ENCODE results near the gene SLC4A8.

The SLC4A8 gene

DNA sequence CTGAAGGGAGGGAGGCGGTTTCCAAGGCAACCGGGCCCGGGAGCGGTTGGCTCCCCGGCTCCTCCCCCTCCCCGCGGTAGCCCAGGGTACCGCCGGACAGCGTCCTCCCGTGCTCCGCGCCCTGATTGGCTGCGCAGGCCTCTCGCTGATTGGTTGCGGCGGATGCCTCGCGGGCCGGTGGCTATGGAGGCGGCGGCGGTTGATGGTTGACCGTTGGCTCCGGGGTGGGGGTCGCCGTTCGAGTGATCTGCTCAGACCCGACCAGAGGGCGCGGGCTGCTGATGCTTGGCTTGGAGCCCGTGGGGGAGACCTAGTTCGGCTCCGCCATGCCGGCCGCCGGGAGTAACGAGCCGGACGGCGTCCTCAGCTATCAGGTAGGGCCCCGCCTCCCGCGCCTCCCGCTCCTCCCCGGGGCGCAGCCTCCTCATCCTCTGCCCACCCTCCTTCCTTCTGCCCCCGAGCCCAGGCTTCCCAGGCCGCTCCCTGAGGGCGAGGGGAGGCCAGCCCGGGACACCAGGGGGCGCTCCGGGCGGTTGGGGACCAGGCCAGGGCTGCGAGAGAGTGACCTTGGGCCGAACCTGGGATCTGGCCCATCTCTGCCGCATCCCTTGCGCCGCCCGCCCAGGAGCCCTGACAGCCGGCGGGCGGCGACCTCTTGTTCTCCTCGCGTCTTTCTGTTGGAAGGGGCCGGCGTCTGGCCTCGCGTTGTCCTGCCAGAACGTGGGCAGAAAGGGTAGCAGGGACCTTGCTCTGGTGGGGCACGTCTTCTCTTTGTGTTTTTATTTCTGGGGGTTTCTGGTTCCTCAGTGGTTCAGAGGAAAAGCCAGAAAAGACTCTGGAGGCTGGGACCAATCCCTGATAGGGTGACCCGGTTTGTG lies at the start of gene SLC4A8:
Gene SLC4A8, plus strand, starts transcription at position 170 of the 878 bp plus-strand sequence. Its CDS starts 157 bp downstream, at position 327.
- no peak for DNase-seq (ENCODE audit: low read depth, low spot score)
- H3K27ac ChIP-seq: no peak within 1 kb of the TSS

DNA sequence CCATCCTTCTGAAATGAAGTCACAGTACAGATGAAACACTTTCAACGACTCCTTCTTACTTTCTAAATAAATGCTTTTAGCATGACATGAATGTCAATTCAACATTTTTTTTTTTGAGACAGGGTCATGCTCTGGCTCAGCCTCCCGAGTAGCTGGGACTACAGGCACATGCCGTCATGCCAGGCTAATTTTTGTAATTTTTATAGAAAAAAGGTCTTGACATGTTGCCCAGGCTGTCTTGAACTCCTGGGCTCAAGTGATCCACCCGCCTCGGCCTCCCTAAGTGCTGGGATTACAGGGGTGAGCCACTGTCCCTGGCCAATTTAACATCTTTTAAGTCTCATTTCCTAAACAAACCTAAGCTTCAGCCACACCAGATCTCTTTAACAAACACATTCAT lies 49.8 kb upstream of the SLC4A8 start:
- no peak overlapping the region for H3K27ac ChIP-seq
- no peak for DNase-seq (ENCODE audit: low read depth, low spot score)

DNA sequence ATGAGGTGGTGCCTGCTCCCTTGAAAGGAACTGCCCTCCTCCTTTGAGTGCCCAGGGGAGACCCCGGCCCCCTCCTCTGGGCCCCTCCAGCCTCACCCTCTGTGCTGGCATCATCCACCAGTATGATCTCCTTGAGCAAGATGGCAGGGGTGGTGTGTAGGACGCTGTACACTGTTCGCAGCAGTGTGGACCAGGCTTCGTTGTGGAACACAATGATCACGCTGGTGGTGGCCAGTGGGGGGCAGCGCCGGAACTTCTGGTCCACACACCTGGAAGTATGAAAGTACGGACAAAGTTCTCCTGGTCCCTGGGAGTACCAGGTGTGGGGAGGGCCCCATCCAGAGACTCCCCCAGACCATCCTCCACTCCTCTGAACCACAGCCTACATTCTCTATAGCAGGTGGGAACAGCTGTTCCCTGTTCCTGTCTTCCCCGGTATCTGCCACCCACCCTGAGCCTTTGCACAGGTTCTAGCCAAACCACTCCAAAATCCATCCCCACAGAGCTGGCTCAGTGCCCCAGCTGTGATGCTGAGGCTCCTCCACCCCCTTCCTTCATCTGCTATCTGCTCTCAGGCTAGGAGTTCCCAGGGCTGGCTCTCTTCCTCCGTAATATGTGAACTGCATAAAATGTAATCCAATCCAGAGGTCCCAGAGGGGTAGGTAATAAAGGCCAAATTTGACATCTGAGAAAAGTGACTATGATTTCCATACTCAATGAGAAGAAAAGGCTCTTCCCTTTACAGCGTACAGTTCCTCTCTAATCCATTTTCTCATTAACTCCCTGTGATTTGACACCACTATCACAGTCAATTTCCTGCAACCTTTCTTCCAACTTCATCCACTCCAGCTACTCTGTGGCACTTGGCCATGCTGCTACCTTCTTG lies 47.3 kb upstream of the SLC4A8 start:
- no peak overlapping the region for H3K27ac ChIP-seq
- no peak for DNase-seq (ENCODE audit: low read depth, low spot score)

DNA sequence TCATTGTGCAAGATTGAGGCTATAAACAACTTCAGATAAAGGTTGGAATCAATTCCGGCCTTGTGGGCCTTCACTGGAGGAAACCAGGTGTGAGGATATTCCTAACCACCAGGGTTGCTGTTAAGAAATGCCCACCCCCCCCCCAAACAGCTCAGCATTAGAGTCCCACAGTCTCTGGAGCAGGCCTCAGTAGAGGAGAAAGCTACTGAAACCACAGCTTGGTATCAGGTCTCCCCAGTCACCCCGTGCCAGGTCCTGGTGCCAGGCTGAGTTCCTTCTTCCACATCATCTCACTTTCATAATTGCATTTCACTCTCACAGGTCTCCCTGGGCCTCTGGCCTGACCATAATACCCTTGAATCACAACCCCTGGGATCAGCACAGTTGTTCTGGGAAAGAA lies 45.9 kb upstream of the SLC4A8 start:
- no peak overlapping the region for H3K27ac ChIP-seq
- DNase-seq (ENCODE audit: low read depth, low spot score): no peak

DNA sequence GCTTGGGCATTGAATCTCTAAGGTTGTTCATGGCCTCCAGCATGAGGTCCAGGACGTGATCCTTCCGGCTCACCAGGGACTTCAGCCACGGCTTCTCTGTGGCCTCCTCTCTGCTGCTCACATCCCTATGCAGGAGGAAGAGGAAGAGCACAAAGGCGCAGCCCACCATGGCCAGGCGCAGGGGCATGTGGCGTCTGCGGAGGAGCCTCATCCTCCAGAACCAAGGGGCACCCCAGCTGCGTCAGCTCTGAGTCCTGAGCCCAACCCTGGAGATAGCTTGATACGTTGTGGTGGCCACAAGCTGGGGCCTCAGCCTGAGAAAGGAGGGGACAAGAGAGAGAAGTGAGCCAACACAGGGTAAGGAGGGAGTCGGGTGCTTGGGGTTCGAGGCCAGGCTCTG lies 45.1 kb upstream of the SLC4A8 start:
- H3K27ac ChIP-seq: no peak overlapping the region
- DNase-seq (ENCODE audit: low read depth, low spot score): no peak

DNA sequence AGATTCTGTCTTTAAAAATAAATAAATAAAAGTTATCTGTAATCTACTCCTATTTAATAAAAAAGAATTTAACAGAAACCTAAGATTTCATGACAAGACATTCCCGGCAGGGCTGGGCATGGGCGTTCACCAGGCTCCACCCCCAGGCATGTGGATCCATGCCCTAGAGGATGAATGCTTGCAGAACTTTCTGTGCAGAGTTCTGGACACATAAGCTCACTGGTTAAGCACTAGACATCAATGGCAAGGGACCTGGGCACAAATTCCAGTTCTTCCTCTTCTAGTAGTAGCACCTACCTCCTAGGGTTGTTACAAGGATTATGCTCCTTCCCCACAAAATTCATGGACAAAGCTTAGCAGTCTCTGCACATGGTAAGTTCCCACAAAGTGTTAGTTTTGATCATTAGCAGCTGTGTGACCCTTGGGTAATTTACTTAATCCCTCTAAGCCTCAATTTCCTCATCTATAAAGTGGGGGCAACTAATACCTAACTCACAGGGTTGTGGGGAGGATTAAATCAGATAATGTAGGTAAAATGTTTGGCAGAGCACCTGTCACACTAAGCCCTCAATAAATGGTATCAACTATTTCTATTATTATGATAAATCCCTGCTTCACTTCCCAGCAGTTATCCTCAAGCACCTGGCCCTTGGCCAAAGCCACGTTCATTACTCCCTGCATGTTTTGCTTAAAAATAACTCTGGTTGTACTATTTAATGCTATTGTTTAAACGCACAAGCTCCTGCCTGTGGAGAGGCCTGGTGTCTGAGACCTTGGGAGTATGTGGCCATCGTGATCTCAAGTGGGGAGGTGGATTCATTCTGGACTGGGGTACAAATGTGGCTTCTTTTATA lies 43.2 kb upstream of the SLC4A8 start:
- no peak for DNase-seq (ENCODE audit: low read depth, low spot score)
- no peak overlapping the region for H3K27ac ChIP-seq

DNA sequence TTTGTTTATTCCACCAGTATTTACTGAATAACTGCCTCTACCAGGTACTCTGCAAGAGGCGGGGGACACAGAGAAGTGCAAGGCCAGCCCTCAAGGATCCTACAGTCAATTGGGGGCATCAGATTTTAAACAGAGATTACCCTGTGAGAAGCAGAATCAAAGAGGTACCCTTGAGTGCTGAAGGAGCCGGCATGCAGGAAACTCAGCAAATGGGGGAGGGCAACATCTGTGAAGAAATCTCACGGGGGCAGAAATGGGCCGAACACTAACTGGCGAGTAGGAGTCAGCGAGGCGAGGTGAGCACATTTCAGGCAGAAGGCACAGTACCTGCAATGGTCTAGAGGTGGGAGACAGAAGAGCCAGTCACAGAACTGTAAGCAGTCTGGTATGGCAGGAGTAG lies 42.5 kb upstream of the SLC4A8 start:
- no peak overlapping the region for H3K27ac ChIP-seq
- DNase-seq (ENCODE audit: low read depth, low spot score): no peak

DNA sequence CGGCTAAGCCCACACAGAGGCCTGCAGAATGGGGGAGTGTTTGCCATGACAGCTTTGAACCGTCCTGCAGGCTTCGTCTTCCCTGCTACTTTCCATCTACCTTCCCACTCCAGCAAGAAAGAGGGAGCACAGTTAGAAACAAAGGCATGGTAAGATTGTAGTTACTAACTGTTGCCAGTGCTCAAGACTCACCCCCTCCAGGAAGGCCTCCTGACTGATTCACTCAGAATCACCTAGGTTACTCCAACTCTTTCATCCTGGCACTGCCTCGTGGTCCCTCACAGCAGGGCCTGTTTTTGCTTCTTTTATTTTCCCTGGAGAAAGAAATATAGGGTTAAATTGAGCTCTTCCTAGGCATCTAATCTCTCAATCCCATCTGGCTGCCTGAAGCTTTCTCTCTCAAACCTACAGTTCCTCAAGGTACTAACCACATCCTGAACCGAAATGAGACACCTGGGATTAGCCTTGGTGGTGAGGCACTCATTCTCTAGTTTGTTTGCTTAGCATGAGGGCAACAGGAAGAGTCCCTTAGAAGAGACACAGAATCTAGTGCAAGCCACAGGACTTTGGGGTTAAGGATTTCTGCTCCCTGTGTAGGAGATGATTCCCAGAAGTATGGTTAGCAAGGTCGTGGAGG lies 41.2 kb upstream of the SLC4A8 start:
- peak overlapping the region; percentile 8 for H3K27ac ChIP-seq
- peak; percentile 40 for DNase-seq (ENCODE audit: low read depth, low spot score)

DNA sequence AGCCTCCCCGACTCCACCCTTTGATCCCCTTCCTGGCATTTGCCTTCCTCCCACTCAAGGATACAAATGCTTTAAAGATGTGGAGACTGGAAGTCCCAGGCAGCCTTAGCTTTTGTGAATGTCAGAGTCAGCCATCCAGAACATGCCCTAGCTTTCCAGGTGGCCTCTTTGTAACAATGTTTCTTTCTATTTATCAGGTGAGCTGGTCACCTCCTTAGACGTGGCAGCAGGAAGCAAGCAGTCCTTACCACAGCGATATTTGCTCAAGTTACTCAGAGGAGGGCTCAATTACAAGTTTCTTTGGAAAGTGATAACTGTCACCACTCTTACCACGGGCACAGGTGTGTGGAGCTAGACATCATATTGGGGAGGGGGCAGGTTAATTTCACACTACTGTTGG lies 38.3 kb upstream of the SLC4A8 start:
- no peak for DNase-seq (ENCODE audit: low read depth, low spot score)
- no peak overlapping the region for H3K27ac ChIP-seq

DNA sequence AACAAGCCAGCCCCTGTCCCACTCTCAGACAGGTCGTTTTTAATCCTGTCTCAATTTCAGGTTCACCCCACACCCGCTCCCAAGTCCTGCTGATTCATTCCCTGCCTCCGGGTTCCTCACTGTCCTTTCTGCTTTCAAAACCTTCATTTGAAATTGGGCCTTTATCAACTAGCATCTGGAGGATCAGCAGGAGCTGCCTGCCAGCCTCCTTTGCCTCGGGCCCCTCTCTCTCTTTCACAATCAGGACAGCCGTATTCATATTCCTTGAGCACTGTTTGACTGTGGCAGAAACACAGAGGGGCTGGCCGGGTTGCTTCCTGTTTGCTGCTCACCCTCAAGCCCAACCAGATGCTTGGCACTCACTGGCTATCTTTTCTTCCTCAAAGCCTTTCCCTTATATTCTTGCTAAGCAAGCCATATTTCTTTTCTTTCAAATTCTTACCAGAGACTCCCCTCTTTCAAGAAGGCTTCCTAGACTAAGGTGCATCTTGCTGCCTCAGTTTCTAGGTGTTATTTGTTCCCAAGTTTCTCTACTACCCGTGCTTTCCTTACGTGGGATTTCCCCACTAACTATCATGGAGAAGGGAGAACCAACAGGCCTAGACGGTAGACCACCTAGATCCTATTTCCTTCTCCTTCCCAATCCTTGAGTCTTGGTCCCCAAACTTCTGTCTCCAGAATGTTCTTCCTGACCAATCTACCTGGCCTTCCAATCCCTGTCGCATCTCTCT lies 36.4 kb upstream of the SLC4A8 start:
- no peak for DNase-seq (ENCODE audit: low read depth, low spot score)
- peak overlapping the region; percentile 85 for H3K27ac ChIP-seq

DNA sequence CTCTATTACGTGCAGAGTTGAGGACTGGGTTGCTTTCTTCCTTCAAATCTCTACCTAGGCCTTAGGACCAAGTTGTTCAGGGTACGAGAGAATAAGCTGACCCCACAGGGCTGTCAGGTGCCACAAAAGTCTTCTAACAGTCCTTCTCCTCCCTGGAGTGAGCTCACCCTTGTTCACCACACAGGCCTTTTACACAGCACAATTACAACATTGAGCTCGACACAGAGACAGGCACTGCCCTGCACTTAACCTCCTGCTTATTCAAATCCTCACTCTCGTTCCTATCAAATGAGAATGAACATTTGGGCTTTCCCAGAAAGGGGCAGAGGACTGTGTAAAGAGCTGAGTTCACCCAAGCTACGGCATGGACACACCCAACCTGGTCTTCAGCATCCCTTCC lies 35.8 kb upstream of the SLC4A8 start:
- DNase-seq (ENCODE audit: low read depth, low spot score): no peak
- peak overlapping the region; percentile 85 for H3K27ac ChIP-seq

DNA sequence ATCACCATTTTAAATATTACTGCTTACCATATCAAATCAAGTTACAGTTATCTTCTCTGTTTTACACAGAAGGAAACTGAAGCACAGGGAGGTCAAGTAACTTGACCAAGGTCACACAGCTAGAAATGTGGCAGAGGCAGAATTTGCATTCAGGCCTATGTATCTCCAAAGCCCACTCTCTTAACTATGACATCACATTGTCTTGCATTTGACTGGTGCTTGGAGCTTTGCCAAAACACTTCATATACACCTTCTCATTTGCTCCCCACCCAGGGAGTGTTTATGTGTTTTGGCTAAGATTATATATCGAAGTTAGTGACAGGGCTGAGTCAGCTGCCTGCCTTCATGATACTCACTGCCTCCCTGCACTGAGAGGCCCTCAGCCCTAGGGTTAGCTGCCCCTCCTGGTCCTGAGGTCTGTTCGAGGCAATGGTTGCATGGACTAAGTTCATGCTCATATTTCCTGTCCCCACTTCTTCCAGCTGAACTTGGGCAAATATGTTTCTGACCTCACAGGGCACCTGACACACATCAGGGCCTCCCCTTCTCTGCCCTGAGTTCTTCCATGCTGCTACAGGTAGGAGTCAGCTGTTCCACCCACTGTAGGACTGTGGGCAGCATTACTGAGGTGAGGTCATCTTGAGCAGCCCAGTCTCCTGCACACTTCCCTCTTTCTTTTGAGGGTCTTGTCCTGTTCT lies 35.2 kb upstream of the SLC4A8 start:
- peak overlapping the region; percentile 85 for H3K27ac ChIP-seq
- no peak for DNase-seq (ENCODE audit: low read depth, low spot score)

DNA sequence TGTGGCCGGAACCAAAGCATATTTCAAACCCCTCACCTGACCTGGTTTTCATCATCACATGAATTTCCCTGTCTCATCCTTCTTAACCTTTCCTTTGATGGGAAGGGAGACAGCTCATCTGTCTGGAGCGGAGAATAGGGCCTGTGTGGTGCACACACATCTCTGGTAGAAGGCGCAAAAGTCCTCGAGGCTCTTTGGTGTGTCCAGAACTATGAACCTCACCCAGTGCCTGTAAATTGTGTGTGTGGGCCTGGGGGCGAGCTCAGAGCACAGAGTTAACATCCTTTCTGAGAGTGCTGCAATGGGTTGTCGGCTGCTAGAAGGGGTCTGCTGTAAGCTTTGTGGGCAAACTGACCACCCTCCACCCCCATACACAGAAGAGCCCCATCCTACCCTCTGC lies 34.2 kb upstream of the SLC4A8 start:
- H3K27ac ChIP-seq: peak overlapping the region; percentile 85
- DNase-seq (ENCODE audit: low read depth, low spot score): no peak

DNA sequence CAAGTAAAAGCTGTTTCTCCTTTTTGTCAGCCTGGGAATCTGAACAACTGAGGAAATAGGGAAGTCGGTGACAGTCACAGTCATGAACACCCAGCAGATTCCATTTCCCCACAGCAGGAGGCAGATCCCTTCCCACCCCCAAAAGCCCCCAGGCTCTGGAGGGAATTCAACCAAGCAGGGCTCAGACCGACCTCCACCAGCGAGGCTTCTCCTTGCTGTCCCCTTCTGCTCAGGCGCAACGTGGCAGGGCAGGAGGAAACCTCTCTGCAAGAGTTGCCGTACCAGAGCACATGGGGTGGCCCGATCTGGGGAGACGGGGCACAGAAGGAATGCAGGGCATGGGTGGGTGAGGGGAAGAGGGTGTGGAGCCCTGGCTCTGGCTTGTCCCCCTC lies 33.7 kb upstream of the SLC4A8 start:
- peak overlapping the region; percentile 85 for H3K27ac ChIP-seq
- DNase-seq (ENCODE audit: low read depth, low spot score): no peak

DNA sequence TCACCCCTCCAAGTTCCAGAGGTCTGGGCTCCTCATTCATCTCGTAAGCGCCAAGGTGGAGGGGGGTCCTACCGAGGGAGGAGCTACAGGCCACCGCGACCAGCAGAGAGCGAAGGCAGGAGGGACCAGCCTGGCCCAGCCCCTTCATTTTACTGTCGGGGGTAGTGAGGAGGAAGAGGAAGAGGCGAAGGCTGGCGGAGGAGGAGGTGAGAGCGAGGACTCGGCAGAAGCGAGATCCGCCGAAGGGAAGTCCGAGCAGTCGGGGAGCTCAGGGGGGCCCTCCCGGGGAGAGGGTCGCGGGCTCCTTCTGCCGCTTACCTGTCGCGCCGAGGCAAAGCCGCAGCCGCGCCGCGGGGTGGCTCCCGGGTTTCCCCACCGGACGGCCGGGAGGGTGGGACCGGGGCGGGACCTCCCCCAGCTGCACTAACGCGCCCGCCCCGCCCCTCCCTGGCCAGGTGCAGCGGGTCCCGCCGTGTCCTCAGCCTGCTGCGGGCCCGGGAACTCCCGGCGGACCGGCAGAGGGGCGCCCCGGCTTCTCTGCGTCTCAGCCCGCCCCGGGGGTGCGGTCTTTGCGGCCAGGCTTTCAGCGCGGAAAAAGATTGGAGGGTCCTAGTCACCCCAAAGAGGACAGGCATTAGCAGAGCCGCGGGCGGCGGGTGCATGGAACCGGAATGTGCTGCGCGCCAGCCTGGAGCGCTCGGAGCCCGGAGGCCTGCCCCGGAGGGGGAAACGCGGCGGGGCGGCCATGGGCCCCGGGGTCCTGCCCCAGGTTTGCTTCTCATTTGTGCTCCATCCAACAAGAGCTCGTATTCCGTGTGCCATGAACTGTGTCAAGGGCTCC lies 33.1 kb upstream of the SLC4A8 start, which contains the start of gene GALNT6:
Gene GALNT6, minus strand, starts transcription at position 124 of the 841 bp plus-strand sequence. CDS start 11,625 bp downstream, outside the sequence.
- no peak for DNase-seq (ENCODE audit: low read depth, low spot score)

DNA sequence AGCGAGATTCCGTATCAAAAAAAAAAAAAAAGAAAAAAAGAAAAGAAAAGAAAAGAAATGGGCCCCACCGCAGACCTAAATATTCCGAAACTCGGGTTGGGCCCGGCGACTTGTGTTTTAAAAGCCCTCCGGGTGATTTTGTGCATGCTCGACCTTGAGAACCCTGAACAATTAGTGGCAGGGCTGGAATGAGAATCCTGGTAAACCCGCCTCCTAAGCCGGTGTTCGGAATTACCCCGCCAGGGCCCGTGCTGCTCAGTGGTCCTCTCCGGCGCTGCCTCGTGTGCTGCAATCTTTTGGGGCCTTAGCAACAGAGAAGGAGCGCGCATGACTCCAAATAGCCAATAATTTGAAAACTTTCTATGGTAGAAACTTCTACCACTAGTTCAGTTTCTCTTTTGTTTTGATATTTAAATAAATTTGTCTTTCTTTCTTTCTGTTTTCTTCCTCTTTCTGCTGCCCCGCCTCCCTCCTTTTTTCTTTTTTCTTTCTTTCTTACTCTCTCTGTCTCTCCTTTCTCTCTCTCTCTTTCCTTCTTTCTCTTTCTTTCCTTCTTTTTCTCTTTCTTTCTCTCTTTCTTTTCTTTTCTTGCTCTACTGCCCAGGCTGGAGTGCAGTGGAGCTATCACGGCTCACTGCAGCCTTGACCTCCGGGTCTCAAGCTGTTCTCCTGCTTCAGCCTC lies 31.9 kb upstream of the SLC4A8 start:
- no peak for DNase-seq (ENCODE audit: low read depth, low spot score)
- H3K27ac ChIP-seq: peak overlapping the region; percentile 85

More for the DNA sequence above, 33.1 kb upstream of the SLC4A8 start, which contains the start of gene GALNT6:
- H3K27ac ChIP-seq: peak within 1 kb of the TSS; percentile 85

All from epithelial cell of prostate (primary cell).